IPS-11a (cell line): ENCODE data around the gene MELTF.
"Not testable (repeated sequence)": the region's sequence is repeated elsewhere in the genome, so short reads cannot be mapped to it uniquely, and the experiment has no call there.

ENCODE experiments used
- H3K4me3 ChIP-seq: one replicate; pipeline ENCODE4 v1.5.1; 2013; ENCODE audit warnings: low read depth, low read length, control low read depth

MELTF gene

DNA sequence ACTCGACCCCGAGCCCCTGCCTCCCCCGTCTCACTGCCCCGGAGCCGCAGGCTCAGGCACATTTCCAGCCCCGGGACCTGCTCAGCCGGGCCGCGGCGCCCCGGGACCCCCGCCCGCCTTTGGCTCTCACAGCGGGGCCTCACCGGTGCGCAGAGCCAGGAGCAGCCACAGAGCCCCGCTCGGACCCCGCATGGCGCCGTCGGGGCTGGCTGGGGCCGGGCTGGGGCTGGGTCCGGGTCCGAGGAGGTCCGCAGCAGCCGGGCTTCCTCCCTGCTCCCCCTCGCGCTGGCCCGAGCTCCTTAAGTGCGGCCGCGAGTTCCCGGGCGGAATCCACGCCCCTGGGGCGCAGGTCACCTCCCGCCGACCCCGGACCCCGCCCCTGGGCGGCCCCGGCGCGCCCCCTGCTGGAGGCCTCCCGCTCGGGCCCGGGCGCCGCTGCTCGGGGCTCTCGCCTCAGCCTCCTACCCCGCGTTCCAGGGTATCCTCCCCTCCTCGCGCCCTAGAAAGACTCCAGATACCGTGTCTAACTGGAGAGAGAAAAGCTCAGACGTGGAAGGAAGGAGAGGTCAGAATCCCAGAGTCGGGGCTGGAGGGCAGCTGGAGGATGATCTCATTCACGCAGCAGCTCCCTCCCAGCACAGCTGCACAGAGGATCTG is at the start of gene MELTF:
TSS of gene MELTF (minus strand) at position 307 of the 657 bp plus-strand sequence. CDS start at position 192, 115 bp downstream.
- H3K4me3 ChIP-seq = peak within 1 kb of the TSS; percentile 37

DNA sequence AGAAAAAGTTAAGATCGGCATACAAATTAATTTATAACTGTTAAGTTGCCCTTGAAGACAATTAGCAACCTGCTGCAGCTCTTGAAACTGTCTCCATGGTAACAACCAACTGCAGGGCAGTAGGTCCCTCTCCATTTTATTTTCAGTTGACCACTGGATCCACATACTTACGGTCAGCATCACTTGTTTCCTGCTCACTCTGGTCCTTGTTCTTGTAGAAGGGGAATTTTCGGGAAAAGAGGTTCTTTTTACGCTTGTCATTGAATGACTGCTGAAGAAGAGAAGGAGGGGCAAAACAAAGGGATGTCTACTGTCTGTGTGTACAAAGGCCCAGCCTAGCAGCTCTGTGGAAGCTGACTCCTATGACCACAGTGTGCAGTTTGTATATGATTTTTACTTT is 46.8 kb upstream of the MELTF start:
- no peak overlapping the region for H3K4me3 ChIP-seq

DNA sequence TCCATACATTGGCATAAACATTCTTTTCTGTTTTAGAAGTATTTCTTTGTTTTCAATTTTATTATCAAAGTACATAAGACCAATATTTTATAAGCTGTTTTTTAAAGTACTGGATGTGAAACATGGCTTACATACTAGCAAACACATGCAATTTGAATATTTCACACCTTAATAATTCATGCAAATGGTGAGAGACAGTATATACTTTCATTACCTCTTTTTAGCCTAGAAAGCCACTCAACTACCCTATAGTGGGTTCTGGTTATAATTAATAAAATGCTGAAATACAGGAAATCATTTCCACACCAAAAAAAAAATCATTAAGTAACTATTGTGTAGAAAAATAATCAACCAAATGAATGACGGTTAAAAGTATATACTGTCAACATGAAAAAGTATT is 38.5 kb upstream of the MELTF start:
- no peak overlapping the region for H3K4me3 ChIP-seq

DNA sequence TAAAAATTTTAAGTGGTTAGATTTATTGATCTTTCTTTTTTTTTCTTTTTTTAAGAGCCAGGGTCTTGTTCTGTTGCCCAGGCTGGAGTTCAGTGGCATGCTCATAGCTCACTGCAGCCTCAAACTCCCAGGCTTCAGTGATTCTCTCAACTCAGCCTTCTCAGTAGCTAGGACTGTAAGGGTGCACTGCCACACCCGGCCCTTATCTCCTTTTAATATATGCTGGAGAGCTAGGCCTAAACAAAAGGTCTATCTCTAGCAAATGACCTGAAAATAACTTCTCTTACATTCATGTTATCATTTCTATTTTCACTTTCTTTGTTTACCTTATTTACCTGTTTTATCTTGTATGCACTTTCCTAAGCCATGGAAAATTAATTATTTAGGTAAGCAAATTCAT is 35.2 kb upstream of the MELTF start:
- H3K4me3 ChIP-seq = no peak overlapping the region

DNA sequence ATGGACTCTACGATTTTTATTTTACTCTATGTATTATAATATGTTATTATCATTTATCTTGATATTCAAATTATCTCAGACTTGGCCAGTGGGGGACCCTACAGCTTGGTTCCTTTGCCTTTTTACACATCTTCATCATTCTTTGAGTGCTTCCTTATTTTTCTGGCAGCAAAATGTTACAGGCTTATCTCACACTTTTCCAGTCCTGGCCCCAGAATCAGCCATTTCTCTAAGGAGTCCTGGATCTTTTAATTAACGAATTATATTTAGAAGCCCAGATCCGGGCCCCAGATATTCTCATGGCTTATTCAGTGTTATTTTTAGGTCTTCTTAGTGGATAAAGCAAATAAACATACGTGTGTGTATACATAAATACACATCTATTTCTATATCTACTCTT is 32.8 kb upstream of the MELTF start:
- H3K4me3 ChIP-seq = no peak overlapping the region

DNA sequence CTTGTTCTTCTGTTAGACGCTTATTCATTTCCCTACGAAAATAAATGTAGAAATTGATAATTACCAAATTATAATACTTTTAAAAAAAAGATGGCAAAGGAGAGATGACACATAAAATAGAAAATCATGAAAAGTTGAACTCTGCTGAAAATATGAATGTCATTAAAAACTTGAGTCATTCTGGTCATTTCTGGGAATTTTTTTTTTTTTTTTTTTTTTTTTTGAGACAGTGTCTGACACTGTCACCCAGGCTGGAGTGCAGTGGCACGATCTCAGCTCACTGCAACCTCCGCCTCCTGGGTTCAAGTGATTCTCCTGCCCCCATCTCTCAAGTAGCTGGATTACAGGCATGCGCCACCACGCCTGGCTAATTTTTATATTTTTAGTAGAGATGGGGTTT is 22.0 kb upstream of the MELTF start:
- not testable (repeated sequence) for H3K4me3 ChIP-seq

DNA sequence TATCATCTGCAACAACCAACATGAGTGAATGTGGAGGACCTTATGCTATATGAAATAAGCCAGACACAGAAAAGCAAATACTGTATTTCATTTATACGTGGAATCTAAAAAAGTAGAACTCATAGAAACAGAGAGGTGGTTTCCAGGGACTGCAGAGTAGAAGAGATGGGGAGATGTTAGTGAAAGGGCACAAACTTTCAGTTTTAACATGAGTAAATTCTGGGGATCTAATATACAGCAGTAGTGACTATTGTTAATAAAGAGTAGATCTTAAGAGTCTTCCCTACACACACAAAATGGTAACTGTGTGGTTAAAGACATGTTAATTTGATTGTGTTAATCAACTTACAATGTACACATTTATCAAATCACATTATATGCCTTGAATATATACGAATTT is 20.9 kb upstream of the MELTF start:
- H3K4me3 ChIP-seq = no peak overlapping the region

DNA sequence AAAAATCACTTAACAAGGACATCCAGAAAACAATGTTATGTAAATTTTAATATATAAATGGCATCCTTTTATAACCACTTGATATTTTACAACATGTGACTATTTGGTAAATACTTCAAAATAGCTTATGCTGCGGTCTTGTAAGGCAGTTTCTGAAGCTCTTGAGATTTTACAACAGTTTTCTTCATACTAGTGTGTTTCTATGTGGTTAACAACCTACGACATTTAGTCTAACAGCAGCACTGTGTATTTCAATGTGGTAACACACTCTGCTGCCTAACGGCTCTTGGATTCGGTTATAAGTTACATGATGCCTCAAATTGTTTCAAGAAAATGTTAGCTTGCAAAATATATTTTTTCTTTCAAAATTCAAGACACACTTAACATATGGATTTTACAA is 12.9 kb upstream of the MELTF start:
- H3K4me3 ChIP-seq = no peak overlapping the region

DNA sequence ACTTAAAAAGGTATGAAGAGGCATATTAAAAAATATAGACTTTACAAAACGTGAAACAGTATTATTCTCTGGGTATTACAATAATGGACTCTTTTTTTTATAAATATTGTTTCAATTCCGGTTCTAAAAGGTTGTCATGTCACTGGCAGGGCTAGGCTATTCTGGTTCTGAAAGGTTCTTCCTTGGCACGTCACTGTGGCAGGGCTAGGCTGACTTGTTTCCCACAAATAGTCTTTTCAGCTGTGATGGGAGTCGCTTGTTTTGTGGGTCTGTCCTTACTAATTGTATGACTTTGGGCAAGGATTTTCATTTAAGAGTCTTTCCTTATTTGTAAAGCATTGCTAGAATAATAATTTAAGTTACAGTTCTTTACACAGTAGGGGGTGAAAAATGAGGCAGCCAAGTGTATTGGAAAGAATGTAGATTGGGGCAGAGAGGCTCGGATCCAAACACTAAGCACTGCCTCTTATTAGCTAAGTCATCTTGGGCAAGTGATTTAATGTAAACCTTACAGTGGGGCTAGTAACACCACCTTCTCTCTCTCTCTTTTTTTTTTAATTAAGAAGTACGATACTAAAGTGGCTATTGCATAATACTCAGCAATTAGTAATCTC is 12.4 kb upstream of the MELTF start:
- no peak overlapping the region for H3K4me3 ChIP-seq

DNA sequence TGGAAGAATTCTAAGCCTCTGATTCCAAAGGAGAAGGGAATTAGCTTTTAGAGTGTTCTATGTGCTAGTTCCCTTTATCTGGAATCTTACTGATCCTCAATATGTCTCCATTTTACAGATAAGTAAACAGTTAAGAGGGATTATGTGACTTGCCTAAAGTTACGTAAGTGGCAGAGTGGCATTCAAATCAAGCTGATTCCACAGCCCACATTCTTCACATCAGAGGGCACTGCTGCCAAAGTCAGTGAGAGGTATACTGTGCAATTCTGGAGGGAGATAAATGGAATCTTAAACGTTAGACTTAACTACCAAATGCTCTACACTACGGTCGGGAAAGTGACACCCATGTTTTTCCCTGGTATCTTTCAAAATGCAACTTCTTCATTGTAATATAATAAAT is 11.0 kb upstream of the MELTF start:
- H3K4me3 ChIP-seq = no peak overlapping the region

DNA sequence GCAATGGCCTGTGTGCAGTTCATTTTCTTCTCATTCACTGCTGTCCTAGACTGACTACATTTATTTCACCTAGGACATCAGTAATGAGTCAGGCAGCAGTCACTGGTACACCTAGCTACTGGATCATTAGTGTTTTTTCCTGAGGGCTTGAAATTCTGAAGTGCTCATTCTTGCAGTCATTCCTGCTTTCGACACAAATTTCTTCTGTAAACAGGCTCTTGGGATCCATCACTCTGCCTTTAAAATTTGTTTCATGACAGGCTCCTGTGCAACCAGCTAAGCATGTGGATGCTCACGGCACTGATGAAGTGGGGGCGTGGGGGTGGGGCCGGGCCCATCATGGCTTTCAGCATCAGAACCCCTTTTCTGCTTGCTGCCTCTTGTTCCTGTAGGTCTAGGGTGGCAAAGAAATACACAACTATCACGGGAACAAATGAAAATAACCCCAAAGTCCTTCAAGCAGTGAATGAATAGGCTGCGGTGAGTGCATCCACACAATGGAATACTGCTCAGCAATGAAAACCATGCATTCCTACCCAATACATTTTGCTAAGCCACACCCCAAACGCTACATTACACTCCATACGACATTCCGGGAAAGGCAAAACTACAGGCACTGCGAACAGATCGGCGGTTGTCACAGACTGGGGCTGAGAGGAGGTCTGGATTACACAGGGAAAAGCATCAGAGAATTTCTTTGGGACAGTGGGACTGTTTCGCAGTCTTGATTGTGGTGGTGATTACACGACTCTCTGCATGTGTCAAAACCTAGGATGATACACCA is 9.3 kb upstream of the MELTF start:
- H3K4me3 ChIP-seq = no peak overlapping the region

DNA sequence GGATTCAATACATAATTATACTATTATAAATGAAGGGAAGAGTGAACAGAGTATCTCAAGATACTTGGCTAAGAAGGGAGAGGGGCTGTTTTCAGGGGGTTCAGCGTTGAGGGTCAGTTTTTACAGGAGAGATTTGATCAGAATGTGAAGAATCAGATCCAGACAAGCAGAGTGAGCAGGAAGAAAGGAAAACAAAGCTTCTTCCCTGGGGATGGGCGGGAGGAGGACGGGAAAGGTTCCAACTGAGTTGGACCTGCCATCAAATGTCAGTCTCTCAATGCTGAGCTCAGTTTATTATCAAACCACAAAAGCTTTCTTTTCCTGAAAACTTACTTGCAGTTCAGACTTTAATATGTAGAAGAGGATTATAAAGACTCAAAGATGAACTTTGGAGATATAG is 6.0 kb upstream of the MELTF start:
- no peak overlapping the region for H3K4me3 ChIP-seq

DNA sequence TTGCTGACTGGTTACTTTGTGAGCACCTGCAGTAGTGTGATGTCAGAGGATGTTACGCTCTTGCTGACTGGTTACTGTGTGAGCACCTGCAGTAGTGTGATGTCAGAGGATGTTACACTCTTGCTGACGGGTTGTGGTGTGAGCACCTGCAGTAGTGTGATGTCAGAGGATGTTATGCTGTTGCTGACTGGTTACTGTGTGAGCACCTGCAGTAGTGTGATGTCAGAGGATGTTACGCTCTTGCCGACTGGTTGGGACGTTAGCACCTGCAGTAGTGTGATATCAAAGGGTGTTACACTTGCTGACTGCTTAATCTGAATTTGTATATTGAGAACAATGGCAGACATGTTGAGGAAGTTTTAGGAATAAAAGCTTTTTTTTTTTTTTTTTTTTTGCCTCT is 5.2 kb upstream of the MELTF start:
- H3K4me3 ChIP-seq = not testable (repeated sequence)

DNA sequence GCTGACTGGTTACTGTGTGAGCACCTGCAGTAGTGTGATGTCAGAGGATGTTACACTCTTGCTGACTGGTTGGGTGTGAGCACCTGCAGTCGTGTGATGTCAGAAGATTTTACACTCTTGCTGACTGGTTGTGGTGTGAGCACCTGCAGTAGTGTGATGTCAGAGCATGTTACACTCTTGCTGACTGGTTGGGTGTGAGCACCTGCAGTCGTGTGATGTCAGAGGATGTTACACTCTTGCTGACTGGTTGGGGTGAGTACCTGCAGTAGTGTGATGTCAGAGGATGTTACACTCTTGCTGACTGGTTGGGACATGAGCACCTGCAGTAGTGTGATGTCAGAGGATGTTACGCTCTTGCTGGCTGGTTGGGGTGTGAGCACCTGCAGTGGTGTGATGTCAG is 4.1 kb upstream of the MELTF start:
- not testable (repeated sequence) for H3K4me3 ChIP-seq

DNA sequence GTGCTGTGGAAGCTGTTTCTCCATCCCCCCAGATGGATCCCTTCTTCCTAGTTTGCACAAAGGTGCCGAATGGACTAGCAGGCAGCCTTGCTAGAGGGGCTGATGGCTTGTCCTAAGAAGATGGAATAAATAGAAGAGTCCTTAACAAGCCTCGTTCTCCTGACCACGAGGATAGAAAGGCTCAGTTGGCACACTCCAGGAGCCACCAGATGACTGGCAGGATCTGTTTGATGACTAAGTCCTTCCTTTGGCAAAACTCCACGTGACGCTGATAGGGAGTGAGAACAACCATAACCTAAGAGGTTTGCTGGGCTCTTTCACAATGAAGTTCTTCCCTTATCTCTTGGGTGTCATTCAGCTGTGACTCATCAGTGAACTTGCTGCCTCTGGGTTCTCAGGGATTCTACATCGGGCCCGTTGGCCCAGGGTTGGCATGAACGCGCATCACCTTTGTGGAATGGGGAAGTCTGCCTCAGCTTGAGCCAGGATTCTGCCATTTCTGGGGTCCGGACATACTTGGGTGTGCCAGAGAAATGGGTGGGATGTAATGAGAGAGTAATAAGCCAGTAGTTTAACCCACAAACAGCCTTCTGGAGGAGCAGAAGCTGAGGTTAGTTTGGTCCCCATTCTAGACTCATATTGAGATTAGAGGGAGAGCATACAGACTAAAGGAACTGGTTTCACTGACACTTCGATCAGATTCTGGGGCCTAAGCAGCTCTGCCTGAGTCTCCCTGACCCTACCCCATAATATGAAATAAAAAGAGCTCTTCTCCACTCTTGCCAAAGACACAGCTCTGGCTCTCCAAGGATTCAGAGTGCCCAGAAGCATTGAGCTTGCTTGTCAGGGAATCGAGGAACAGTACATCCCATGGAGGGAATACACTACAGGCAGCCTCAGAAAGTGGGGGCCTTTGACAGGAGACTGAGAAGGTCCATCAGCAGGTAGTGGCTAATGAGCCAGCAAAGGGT is 2.0 kb upstream of the MELTF start:
- no peak overlapping the region for H3K4me3 ChIP-seq

DNA sequence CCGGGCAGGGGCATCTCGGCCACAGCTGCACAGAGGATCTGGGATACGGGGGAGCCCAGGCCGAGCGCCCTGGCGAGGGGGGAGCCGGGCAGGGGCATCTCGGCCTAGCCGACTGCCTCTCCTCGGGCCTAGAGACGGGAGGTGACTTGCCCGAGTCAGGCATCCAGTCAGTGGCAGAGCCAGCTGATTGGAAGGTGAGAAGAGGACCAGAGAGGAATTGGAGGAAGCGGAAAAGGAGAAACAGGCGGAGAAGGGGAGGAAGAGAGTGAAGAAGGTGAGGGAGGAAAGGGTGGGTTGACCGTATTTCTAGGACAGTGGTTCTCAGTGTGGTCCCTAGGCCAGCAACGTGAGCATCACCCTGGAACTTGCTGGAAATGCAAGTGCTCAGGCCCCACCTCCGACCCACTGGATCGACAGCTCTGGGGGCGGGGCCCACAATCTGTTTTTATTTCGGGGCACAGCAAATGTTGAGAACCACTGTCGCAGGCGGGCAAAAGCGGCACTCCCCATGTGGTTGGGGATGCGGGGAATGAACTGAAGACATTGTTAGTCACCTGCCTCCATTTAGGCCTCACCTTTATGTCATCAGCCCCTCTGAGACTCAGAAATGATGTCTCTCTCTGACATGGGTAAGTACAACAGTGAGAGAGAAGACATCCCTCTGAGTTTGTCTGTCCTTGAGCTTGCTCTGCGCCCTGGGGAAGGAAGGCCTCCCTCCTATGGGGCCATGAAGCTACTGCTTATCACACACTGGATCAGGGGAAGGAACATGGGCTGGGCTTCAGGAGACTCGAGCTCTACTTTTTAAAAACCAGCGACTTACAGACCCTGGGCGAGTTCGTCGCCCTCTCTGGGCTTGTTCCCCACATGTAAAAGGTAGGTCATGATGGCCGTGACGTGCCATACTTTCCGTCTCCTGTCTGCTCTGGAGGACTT is 1.0 kb upstream of the MELTF start:
- H3K4me3 ChIP-seq = no peak overlapping the region

DNA sequence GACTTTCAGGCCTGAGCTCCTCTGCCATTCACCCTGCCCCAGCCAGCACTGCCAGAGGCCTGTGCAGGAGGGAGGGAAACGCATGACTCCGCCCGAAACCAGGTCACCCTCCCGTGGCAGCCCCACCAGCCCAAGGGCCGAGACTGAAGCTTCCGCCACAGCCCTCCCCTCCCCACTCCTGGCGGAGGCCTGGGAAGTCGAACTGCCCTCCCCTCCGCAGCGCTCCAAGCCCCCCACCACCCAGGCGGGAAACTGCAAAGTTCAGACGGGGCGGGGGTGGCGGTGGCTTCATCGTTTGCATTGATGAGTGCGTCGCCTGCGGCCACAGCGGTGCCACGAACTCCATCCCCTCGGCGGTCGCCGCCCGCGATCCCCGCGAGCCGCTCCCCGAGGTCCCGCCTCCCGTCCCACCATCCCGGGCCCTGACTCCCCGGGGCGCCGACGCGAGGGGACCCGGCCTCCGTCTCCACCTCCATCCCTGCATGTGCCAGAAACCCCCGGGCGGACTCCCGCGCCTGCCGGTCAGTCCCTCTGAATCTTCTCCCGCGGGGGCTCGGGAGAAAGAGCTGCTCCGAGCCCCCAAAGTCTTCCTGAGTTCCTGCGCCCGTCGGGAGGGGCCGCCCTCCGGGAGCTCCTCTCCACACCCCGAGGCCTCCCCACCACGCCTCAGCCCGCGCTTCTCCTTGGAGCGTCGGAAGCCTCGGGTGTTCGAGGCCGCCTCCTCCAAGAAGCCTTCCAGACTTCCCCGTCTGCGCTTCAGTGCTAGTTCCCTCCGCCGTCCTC is 698 bp downstream of the MELTF start:
- H3K4me3 ChIP-seq = peak overlapping the region; percentile 37

DNA sequence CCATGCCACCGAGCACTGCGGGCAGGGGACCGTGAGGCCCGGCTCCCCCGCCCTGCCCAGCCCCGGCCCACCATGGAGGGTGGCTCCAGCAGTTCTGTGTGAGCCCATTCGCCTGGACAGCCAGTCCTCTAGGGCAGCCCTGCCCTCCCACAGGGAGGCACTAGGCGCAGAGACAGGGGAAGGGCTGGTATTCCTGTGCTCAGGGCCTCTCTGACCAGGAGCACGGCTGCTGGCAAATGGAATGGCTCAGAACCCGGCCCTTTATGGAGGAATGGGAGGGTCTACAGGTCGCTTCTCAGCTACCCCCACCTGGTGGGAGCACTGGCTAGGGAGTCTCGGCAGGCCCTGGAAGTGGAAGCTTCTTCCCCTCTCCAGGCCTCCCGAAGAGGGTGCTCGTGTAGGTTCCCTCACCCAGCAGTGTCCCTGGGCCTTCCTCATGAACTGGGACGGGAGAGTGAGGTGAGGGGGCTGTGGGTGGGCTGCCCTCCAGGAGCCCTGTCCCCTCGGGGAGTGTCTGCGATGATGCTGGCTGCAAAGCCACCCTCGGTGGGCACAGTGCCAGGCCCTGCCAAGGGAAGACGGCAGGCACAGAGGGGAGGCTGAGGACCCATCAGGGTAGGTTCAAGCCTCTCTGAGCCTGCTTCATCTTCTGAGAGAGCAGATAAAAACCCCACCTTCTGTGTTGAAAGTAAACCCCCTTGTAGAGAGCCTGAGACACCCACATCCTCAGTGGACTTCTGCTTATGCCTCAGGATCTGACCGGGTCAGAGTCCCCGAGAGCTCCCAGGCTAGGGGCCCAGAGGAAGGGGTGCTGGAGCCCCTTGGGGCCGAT is 1.5 kb downstream of the MELTF start:
- H3K4me3 ChIP-seq = peak overlapping the region; percentile 37
